Tibial nerve (tissue), 4 donors: ENCODE results near the gene SHLD1. TPM values are rescaled to one million over a fixed set of nuclear protein-coding genes. Genes with fewer than 3 reads are reported as not detected.

Experiments
- DNase-seq, 2 donors: peaks; one replicate each; pipeline ENCODE4 v3.0.0-alpha.2; 2019; ENCODE audit warnings: low spot score in 2 of 2
- H3K27ac ChIP-seq, 4 donors: fragments of 200-600 bp; sonication (generic) in 3 of 4; one replicate each; pipeline ENCODE4 v1.5.1; 2017 to 2019; ENCODE audit warnings: mild to moderate bottlenecking in 1 of 4
- H3K27me3 ChIP-seq, 2 donors: fragments of 200-600 bp; sonication (generic) in 1 of 2; one replicate each; pipeline versions ENCODE4 v1.5.1 to v1.6.0; 2017 to 2019
- H3K36me3 ChIP-seq, 3 donors: fragments of 200-600 bp; sonication (generic); one replicate each; pipeline ENCODE4 v1.5.1; 2018 to 2019
- H3K4me1 ChIP-seq, 4 donors: fragments of 200-600 bp; sonication (generic) in 3 of 4; one replicate each; pipeline ENCODE4 v1.5.1; 2017 to 2019
- H3K4me3 ChIP-seq, 4 donors: fragments of 200-600 bp; sonication (generic) in 3 of 4; one replicate each; pipeline ENCODE4 v1.5.1; 2017 to 2019; ENCODE audit warnings: mild to moderate bottlenecking in 1 of 4, moderate library complexity in 1 of 4
- H3K9me3 ChIP-seq, 4 donors: fragments of 200-600 bp; sonication (generic) in 3 of 4; one replicate each; pipeline ENCODE4 v1.5.1; 2017 to 2019
- CTCF ChIP-seq, 5 experiments: fragments of 200-600 bp in 3 of 5; fragments of 450-650 bp in 2 of 5; sonication (generic) in 3 of 5; IDR thresholded peaks; one replicate each; pipeline ENCODE4 v1.5.1; 2016 to 2019; ENCODE audit warnings: antibody characterized with exemption in 5 of 5, mild to moderate bottlenecking in 3 of 5, moderate library complexity in 2 of 5
- EP300 ChIP-seq, 2 donors: sonication (generic); formaldehyde crosslinking; IDR thresholded peaks; one replicate each; pipeline ENCODE4 v1.6.1; 2017; ENCODE audit warnings: antibody characterized with exemption in 2 of 2, mild to moderate bottlenecking in 1 of 2
- POLR2A ChIP-seq, 2 donors: fragments of 450-650 bp; IDR thresholded peaks; one replicate each; pipeline ENCODE4 v1.6.1; 2017; ENCODE audit warnings: antibody characterized with exemption in 2 of 2, mild to moderate bottlenecking in 2 of 2, moderate library complexity in 2 of 2
- WGBS, 2 donors: methylation state at CpG; one replicate each; pipeline ENCODE4 v1.1.5; 2018; 5-methylcytosine and 5-hydroxymethylcytosine counted together
- total RNA-seq, 4 donors: library from RNA; depleted of rRNA; stranded (reverse); fragments of >200 nt; gene quantifications; one replicate each; pipeline ENCODE4 v1.1.0, GENCODE V29; 2016

Gene SHLD1
- total RNA-seq, 4 donors from 2014 or later: 2.9 to 5.9 (median 4.0) TPM

DNA sequence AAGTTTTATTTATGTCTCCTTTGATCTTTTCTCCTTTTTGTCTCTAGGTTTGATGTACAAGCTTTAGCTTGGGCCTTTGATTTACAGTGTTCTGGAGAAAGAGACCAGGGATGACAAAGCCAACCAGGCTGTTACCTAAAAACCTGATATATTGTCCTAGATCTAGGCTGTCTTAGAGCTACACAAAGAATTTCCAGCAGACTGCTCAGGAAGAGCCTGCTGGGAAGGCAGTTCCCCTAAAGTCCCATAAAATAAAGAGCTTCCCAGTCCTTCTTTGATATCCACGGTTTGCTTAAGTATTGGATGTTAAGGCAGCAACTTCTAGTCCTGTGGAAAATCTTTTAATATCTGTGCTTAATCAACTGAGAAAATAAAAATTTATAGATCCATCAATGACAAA is 70.5 kb downstream of the SHLD1 start:
- 33 to 47% methylated on average over 1 of the region's 1 CpG for WGBS, 2 donors
- DNase-seq: no peak
- Histone ChIP-seq H3K4me3 (no peak overlapping the region), H3K36me3 (no peaks in the 10 kb centered on the region), H3K9me3 (no peaks in the 10 kb centered on the region), H3K27ac (no peak overlapping the region), H3K4me1 (peaks cover 0 to 12% (median 0%) of the 10 kb centered on the region in 4 donors), H3K27me3 (no peaks in the 10 kb centered on the region)
- TF ChIP-seq EP300 (IDR thresholded peaks at IDR 0.05): no peak
- no peak for TF ChIP-seq CTCF (IDR thresholded peaks at IDR 0.05)
- no peak for TF ChIP-seq POLR2A (IDR thresholded peaks at IDR 0.05)

DNA sequence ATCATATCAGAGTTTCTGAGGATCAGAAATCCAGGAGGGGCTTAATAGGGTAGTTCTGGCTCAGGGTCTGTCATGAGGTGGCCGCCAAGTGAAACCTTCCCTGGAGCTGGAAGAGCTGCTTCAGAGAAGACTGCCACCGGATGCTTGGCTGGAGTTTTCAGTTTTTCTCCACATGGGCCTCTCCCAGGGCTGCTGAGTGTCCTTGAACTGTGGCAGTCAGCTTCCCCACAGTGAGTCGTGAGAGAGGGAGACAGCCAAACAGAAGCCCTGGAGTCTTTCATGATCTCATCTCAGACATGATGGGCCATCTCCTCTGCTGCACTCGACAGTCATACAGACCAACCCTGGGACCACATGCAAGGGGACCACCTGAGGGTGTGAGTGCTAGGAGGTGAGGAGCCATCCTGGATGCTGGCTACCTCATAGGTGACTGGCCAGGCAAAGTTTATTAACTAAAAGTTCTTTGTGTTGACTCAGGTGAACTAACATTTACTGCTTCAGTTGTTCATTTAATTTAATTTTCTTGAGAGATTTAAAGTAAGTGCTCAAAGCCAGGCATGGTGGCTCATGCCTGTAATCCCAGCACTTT is 71.5 kb downstream of the SHLD1 start:
- H3K9me3 ChIP-seq: no peaks in the 10 kb centered on the region
- 79 to 80% methylated on average over 3 to 4 of the region's 4 CpGs for WGBS, 2 donors
- H3K27me3 ChIP-seq: no peaks in the 10 kb centered on the region
- H3K36me3 ChIP-seq: no peaks in the 10 kb centered on the region
- no peak overlapping the region for H3K27ac ChIP-seq
- no peak overlapping the region for H3K4me3 ChIP-seq
- no peak for TF ChIP-seq POLR2A (IDR thresholded peaks at IDR 0.05)
- TF ChIP-seq CTCF (IDR thresholded peaks at IDR 0.05): no peak
- no peak for TF ChIP-seq EP300 (IDR thresholded peaks at IDR 0.05)
- peaks cover 0 to 12% (median 0%) of the 10 kb centered on the region in 4 donors for H3K4me1 ChIP-seq
- DNase-seq: no peak

- Histone ChIP-seq H3K27me3 (no peaks in the 10 kb centered on the region), H3K27ac (no peak overlapping the region), H3K4me3 (no peak overlapping the region), H3K36me3 (no peaks in the 10 kb centered on the region), H3K4me1 (peaks cover 0 to 12% (median 0%) of the 10 kb centered on the region in 4 donors), H3K9me3 (no peaks in the 10 kb centered on the region)
- 53 to 60% methylated on average over 3 of the region's 3 CpGs for WGBS, 2 donors
- no peak for TF ChIP-seq CTCF (IDR thresholded peaks at IDR 0.05)
- DNase-seq: no peak
Observed at GRCh38 chr20:5822569-5822968, 72.4 kb downstream of the SHLD1 start.

- no peaks in the 10 kb centered on the region for H3K9me3 ChIP-seq
- no peak overlapping the region for H3K27ac ChIP-seq
- peaks cover 0 to 12% (median 0%) of the 10 kb centered on the region in 4 donors for H3K4me1 ChIP-seq
- WGBS, 2 donors: 49 to 57% methylated on average over 9 of the region's 9 CpGs
- H3K36me3 ChIP-seq: no peaks in the 10 kb centered on the region
- DNase-seq: no peak
- TF ChIP-seq POLR2A (IDR thresholded peaks at IDR 0.05): no peak
- no peak for TF ChIP-seq EP300 (IDR thresholded peaks at IDR 0.05)
- no peak for TF ChIP-seq CTCF (IDR thresholded peaks at IDR 0.05)
- no peak overlapping the region for H3K4me3 ChIP-seq
- no peaks in the 10 kb centered on the region for H3K27me3 ChIP-seq
Observed at GRCh38 chr20:5825130-5825719, 75.0 kb downstream of the SHLD1 start.

- Histone ChIP-seq H3K4me3 (no peak overlapping the region), H3K27ac (no peak overlapping the region), H3K27me3 (no peaks in the 10 kb centered on the region), H3K4me1 (peaks cover 0 to 12% (median 0%) of the 10 kb centered on the region in 4 donors), H3K36me3 (no peaks in the 10 kb centered on the region), H3K9me3 (no peaks in the 10 kb centered on the region)
- DNase-seq: no peak
- no peak for TF ChIP-seq POLR2A (IDR thresholded peaks at IDR 0.05)
- TF ChIP-seq CTCF (IDR thresholded peaks at IDR 0.05): no peak
- TF ChIP-seq EP300 (IDR thresholded peaks at IDR 0.05): no peak
- 86 to 90% methylated on average over 14 to 15 of the region's 15 CpGs for WGBS, 2 donors
Observed at GRCh38 chr20:5827098-5827853, 77.1 kb downstream of the SHLD1 start.
